Renal pelvis (tissue), 4 donors: ENCODE results near the gene SLC66A2. TPM values are rescaled to one million over a fixed set of nuclear protein-coding genes. Genes with fewer than 3 reads are reported as not detected.

Experiments used
- DNase-seq: peaks from one replicate; pipeline ENCODE4 v3.0.0-alpha.2; 2013
- polyA plus RNA-seq, 3 donors: library from polyadenylated mRNA; unstranded; fragments of 120-200 nt; gene quantifications; one replicate each; pipeline ENCODE4 v1.2.1, GENCODE V29; 2013; ENCODE audit not compliant: insufficient read length in 3 of 3

The SLC66A2 gene
- polyA plus RNA-seq, 3 donors, result 27.0 to 32.7 (median 31.0) TPM

DNA sequence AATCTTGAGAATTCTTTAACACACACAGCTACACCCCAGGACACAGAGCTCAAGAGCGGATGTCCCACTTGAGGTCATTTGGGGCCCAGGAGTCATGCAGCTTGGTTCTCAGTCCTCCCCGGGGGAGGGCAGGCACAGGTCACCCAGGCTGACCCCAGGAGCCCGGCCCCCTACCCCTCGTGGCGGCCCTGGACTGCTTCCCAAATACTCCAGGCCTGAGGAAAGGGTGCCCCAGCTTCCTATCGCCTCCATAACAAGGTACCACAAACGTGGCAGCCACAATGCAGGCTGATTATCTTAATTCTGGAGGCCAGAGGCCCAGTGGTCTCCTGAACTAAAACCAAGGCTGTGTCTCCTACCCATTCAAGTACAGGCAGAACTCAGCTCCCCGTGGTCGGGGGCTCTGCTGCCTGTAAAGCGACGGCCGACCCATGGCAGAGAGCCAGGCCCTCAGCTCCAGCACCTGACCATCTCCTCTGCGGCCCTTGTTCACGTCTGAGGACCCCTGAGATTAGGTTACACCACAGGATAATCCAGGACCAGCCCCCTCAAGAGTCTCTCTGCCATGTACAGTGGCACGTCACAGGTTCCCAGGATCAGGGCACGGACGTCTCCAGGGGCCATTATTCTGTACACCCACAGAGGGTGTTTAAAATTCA, 10.5 kb downstream of the SLC66A2 start:
- DNase-seq, result no peak

DNA sequence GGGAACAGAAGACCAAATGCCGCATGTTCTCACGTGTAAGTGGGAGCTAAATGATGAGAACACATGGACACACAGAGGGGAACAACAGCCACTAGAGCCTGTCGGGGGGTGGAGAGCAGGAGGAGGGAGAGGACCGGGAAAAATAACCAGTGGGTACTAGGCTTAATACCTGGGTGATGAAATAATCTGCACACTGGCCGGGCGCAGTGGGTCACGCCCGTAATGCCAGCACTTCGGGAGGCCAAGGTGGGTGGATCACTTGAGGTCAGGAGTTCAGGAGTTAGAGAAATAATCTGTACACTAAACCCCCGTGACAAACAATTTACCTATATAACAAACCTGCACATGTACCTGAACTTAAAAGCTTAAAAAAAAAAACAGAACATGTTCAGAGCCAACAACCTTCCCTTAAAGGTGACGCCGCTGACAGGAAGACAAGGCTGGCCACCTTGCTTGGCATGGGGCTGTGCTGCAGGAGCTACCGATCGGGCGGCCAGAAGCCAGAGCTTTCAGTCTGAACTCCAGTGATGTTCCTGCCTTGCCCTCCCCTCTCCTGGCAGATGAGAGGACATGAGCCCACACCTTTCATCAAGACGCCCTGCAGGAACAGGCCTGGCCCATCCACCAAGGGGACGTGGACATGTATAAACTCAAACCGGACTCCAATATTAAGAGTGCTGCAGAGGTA, 11.2 kb downstream of the SLC66A2 start:
- no peak for DNase-seq

DNA sequence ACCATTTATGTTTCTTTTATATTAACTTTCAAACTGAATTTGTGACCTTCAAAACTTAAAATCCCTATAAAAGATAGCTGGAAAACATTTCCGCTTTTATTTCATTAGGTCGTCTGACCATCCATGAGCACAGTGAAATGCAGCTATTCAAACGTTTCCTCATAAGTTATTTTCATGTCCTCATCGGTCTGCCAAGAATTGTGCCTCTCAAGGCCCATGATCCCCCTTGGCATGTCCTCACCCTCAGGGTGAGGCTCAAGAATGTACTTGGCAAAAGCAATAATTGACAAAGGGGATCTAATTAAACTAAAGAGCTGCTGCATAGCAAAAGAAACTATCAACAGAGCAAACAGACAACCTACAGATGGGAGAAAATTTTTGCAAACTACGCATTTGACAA, 12.4 kb downstream of the SLC66A2 start:
- DNase-seq, result no peak

DNA sequence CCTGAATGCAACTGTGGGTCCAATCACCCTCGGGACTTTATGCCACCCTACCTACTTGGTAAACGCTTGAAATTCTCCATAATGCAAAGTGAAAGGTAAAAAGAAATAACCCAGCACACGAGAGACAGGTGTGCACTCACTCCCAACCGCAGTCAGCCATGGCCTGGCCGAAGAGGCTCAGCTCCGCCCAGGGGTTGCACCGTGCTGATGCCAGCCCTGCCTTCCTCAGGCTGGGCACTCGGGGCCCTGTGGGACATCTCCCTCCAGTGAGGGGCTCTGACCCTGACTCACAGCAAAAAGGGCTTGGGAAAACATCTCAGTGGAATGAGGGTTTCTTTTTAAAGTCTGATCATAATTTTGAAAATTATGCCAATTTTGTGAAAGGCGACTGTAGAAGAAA, 13.3 kb downstream of the SLC66A2 start:
- no peak for DNase-seq

DNA sequence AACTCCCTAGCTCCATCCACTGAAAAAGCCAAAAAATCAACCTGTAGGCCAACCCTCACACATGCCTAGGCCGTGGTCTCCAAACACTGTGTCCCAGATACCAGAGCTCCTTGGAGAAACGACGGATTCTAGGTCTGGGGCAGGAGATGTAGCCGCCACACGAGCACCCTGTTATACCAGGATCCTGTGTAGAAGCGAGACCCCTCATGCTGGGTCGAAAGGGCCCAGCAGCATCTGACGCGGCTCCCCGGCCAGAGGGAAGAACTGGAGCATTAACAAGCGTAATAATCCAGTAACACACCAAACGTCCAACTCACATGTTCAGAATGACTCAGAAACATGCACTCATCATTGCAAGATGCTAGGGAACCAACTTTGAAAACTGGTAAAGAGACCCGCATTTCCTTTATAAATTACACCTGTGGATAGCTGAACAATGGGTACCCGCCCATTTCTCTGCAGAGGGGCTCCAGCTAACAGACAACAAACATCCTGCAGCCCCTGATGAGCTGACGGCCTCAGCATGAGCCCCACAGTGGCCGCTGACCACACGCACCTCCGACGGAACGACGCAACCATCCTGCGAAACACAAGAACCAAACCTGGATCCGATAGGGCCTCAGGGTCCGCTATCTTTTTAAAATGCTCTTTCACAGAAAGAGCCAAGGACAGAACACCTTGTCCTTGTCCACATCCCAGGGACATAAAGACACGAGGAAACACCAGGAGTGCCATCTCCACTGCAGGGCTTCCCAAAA, 14.2 kb downstream of the SLC66A2 start:
- no peak for DNase-seq

DNA sequence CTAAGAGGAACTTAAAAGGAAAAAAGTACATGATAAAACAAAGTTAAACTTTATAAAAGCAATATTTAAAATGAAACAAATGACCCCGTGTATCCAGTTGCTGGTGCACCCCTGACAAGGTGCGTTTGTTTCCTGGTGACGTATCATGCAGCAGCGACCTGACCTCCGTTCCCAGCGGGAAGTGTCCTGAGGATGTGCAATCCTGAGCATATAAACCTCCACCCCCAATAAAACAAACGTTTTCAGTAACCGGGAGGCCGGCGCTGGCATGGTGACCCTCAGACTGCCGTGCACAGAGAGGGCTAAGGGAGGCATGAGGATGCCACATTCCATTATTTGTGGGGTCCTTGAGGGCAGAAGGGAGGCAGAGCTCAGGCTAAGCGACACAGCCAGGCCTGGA, 14.8 kb downstream of the SLC66A2 start:
- DNase-seq, result no peak

DNA sequence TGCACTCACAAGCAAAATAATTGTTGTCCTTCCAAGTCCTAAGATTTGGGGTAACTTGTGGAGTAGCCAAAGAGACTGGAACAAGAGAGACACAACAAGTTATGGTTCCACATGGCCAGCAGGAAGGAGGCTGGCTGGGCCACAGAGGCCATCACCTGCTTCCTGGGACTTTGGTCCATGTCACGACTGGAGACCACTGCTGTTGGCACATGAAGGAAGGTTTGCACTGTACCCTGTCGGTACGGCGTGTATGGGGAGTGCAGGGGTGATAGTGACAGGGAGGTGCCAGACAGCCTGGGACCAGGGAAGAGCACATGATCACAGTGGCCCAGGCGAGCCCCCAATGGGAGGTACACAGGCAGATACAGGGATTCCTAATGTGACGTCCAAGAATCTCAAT, 15.5 kb downstream of the SLC66A2 start:
- DNase-seq, result no peak

DNA sequence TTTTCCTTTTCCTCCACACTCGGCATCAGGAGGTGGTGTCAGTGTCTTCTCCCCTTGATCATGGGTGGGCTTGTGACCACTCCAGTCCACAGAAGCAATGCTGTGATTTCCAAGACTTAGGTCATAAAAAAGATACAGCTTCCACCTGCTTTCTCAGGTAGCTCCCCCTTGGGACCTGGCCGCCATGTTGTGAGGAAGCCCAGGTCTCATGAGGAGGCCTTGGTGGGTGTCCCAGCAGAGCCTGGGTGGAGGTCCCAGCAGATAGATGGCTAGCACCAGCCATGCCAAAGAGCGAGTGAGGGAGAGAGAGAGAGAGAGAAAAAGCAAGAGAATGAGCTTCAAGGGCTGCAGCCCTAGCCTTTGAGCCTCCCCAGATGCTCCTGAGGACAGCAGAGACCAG, 16.0 kb downstream of the SLC66A2 start:
- no peak for DNase-seq

DNA sequence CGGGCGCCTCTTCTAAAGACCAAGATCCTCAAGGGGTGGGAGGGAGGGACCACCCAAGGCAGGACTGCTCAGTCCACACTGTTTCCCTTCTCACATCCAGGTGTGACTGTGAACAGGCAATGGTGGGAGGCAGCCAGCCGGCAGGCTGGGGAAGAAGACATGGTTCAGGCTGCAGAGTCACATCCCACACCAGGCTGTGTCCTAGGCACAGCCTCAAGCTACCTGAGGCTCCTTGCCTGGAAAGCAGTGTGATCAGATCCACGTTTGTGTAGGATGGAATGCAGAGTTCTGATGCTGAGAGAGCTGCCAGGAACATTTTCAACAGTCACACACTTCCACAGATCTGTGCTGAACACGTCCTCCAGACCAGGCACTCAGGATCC, 16.4 kb downstream of the SLC66A2 start:
- DNase-seq, result no peak

DNA sequence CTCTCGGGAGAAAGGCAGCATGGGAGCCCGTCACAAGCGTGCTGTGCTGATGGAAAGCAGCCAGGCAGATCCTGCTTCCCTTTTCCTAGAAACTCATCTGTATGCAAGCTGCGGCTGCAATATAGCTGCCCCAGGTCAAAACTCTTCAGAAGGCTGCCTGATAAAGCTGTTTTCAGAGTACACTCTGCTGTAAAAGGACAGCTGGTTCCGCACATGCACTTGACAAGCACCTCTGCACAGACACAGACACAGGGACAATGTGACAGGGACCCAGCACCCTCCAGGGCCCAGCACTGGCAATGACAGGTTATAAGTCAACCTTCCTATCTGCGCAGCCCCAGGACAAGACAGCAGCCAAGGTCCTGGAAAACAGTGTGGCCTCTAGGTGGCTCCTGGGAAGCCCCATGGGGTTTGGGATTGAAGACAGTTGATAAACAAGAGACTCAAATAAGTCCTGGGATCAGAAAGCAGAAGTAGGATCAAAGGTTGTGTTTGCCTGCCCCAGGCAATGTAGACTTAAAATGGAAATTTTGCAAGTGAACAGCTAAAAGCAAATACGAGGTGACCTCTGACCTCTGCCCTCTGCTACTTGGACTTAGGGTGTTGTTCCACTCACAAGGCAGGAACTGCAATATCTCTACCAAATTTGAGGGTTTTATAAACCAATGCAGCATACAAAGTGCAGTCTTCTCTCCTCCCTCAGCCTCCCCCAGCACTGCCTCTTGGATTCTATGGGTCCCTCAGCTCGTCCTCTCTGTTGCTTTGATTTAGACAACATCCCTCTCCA, 16.9 kb downstream of the SLC66A2 start:
- DNase-seq, result no peak

DNA sequence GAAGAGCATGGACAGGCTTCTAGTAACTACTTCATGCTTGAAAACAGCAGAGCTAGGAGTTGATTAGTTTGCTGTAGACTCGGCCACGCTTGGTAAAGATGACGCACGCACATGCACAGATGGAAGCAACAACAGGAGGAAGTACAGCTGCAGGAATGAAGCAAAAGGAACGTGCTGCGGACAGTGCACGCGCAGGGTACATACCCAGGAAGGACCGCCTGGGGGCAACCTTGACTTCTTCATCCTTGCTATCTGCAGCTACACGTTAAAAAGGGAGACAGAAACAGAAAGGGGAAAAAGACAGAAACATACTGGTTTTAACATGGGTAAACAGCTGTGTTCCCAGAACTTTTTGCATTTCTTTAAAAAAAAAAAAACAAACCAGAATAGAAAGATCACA, 17.7 kb downstream of the SLC66A2 start:
- DNase-seq, result no peak

DNA sequence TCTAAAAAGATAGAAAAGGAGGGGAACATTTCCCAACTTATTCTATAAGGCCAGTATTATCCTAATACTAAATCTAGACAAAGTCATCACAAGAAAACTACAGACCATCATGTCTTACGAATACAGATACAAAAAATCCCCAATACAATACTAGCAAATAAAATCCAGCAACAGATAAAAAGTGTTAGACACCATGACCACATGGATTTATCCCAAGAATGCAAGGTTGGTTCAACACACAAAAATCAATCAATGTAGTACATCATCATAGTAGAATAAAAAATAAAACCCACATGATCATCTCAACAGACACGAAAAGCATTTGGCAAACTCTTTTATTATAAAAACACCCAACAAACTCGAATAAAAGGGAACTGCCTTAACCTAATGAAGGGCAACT, 18.5 kb downstream of the SLC66A2 start:
- DNase-seq, result no peak

DNA sequence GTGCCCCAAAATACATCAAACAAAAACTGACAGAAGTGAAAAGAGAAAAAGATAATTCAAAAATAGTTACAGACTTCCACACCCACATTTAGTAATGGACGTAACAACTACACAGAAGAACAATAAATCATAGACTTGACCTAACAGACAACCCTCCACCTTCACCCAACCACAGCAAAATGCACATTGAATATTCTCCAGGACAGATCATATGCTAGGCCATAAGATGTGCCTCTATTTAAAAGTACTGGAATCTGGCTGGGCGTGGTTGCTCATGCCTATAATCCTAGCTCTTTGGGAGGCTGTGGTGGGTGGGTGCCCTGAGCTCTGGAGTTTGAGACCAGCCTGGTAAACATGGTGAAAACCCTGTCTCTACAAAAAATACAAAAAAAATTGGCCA, 20.0 kb downstream of the SLC66A2 start:
- no peak for DNase-seq

DNA sequence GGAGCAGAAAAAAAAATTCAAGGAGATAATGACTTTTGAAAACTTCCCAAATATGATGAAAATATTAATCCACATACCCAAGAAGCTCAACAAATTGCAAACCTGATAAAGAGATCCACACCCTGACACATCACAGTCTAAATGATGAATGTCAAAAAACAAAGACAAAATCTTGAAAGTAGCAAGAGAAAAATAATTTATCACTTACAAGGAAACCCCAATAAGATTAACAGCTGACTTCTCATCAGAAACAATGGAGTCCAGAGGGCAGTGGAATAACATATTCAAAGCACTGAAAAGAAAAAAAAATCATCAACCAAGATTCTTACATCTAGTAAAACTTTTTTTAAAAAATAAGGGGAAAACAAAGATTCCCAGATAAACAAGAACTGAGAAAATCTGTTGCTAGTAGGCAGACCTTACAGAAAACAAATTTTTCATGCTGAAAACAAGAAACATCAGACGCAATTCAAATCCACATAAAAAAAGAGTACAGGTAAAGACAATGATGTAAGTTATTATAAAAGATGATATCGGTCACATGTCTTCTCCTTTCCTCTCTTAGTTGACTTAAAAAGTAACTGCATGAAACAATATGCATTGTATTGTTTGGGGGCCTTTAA, 21.3 kb downstream of the SLC66A2 start:
- no peak for DNase-seq

DNA sequence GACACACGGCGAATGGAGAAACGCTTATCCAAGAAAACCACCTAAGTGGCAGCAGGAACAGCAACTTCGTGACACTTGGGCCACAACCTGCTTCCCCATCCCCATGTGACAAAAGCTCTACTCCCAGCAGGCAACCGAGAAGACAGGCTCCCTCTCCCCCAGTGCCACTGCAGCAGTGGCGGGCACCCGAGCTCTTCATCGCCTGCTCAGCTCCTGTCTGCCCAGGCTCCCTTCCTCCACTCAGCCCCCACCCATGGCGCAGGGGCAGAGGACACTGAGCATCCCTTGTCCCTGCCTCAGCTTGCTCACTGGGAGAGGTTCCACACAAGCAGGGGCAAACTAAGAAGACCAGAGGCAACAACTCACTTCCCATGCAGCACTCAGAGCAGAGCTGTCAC, 22.9 kb downstream of the SLC66A2 start:
- no peak for DNase-seq

DNA sequence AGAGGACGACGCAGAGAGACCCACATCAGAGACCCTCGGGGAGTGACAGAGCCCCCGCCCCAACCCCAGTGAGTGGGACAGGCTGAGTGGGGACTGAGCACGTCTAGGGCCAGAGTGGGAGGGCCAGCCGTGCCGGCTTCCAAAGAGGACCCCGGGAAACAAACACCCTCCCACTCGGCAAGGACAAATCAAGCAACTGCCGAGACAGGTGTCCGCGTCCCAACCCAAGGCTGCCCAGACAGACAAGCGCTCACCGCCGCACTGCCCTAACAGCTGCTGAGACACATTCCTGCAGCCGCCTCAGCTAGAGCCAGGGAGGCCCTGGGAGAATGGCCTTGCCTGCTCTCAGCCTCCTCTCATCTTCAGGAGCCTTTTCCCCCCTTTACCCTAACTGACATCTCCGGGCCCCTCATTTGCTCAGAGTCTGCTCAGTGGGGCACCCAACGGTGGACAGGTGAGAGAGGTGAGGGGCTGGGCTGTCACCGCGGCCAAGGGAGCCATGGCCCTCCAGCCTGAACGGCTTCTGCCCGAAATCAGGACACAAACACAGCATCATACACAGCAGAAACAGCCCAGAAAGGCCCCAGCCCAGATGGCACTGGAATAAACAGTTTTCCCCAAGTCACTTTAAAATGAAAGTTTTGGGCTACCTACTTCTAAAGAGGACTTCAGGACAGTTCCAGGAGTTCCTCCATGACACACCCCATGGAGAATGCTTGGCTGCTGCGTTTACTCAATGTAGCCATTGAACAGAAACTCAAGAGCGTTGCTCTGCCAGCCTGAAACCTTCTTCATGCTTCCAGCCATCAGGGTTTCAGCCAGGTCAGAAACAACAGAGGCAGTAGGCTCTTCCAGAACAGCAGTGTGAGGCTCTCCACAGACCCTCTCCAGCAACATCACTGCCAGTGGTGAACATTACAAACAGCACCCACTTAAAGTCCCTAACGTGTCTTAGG, 23.6 kb downstream of the SLC66A2 start:
- no peak for DNase-seq

DNA sequence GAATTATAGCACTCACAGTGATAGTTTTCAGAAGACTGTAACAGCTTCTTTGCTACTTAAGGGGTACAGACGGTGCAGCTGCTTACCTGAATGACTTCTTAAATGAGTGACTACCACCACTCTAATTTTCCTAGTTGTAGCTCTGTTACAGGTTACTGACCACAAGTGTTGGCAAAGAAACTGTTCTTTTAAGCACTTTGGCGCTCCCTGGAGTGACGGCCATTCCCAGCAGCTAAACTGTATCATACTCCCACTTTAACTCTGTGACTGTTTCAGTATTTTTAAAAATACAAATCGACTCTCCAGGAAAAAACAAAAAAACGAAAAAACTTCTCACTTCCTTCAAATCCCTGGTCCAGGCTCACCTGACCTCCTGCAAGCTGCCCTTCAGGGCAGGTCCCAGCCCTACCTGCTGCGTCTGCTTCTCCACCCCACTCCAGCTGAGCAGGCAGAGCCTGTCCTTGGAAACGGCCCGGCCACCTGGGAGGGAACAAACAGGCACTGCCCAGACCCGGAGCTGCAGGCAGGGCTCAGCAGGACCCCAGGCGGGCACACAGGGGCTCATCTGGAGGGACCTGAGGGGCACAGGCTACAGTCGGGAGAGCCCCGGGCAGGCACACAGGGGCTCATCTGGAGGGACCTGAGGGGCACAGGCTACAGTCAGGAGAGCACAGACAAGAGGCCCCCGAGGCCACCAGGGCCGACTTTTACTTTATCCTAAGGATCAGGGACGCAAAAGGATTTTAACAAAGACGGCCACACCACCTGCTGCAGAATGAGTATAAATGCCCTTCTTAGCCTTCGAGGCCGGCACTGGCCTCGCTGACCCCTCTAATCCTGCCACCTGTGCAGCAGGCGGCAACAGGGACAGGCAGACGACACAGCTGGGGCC, 24.5 kb downstream of the SLC66A2 start:
- DNase-seq, result no peak

DNA sequence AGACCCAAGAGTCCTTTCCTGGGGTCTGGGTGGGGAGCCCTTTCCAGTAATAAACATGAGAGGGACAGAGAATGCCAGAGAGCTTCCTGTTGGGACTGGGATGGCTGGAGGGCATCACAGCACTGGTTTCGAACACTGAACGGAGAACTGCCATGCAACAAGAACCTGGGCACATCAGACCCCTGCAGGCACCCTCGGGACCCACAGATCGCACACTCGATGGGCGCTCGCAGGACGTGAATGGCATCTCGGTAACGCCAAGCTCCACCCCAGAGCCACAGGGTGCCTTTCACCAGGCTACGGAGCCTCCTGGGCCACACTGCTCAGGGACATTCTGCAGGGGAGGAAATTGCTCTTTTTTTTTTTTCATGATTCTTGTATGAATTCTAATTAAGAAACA, 25.1 kb downstream of the SLC66A2 start:
- DNase-seq, result no peak
